Stimulated activated CD8-positive, alpha-beta memory T cell treated with anti-CD3 and anti-CD28 coated beads, Interleukin-7, amount 100 ng/mL, for 4 hours (primary cell): ENCODE data around the gene LAMB1.

ENCODE experiments used
- DNase-seq, 2 donors: peaks; one replicate each; pipeline ENCODE4 v3.0.0-alpha.2; 2020; ENCODE audit warnings: low read depth in 2 of 2

The LAMB1 gene

DNA sequence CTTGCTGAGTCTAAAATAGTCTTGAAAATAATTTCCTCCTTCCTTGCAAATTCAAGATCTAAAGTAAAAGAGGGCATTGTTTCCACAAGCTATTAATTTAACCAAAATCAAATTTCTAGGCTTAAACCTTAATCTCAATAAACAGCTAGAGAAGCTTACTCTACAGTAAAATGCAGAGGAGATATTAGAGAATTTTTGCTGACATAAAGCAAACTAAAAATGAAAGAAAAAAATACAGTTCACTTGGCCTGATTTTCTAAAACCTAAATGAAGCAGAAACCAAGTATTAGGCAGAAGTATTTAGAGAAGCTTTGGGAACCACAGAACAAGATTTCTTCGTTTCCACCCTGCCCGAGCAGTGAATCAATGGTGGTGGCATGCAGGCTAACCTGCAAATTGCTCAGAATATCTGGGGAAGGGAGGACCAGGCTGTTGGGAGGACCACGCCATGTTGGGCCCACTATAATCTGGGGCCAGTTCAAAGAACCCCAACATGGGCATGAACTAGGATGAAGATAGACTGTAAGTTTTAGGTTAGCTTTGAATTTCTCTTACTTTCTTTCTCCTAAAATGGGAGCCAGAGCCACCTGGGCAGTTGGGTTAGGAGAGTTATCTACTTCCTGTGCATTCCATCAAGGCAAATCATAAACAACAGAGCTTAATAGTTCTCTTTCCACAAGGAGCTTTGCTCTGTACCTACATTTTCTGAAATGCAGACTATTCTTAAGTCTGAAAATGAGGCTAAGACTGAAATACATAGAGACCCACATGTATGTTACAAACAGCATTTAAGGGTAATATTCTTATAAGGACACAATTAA is 4.1 kb downstream of the LAMB1 start:
- DNase-seq, result no peak

- DNase-seq, result no peak
Measured at GRCh38 chr7:107998150-107998549, 4.8 kb downstream of the LAMB1 start.

GRCh38 chr7:107996072-107996882 is 6.7 kb downstream of the LAMB1 start:
- no peak for DNase-seq

GRCh38 chr7:107995184-107996071 is 7.5 kb downstream of the LAMB1 start:
- DNase-seq, result no peak

DNA sequence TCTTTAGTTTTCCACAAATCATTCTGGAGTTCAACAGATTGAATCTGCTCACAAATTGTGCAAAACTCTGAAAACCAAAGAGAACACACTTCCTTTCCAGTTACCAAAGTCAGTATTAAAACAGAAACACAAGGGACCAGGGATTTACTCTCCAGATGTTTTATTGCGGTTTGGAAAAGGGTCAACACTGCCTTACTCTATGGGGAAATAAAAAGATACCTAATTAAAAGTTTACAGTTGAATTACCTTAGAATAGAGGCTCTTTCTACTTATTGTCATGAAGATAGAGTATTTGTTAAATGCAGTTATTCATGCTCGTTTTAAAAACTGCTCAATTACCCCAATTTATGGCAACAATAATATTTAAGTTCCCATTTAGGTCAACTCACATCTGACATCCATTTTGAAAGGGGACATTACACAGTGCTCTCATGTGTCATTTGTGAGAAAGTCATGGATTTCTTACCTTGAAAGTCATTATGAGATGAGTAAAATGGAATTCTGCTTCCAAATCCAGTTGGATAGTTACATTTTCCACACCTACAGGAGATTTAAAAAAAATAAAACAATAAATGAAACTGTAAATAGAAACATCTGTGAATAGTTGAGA is 8.4 kb downstream of the LAMB1 start:
- no peak for DNase-seq

DNA sequence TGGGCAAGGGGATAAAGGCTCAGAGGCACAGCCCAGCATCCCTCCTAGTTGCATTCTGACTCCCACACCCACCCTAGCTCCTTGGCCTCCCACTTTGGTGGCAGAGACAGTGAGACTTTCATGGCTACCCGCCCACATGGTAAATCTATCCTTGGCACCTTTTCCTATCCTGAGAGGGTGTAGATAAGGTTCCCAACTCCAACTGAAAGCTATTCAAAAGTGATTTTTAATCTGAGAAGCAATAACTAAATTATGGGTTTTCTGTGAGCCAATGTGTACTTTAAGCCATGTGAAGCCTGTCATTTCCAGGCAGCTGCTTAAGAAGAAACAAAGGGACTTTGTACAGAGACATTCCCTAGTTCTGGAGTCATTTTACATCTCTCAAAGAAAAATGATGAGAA is 9.1 kb downstream of the LAMB1 start:
- DNase-seq, result no peak

- DNase-seq, result no peak
Measured at GRCh38 chr7:107989618-107990373, 13.2 kb downstream of the LAMB1 start.

GRCh38 chr7:107982918-107983389 is 20.0 kb downstream of the LAMB1 start:
- no peak for DNase-seq

GRCh38 chr7:107982042-107982840 is 20.7 kb downstream of the LAMB1 start:
- DNase-seq, result no peak

DNA sequence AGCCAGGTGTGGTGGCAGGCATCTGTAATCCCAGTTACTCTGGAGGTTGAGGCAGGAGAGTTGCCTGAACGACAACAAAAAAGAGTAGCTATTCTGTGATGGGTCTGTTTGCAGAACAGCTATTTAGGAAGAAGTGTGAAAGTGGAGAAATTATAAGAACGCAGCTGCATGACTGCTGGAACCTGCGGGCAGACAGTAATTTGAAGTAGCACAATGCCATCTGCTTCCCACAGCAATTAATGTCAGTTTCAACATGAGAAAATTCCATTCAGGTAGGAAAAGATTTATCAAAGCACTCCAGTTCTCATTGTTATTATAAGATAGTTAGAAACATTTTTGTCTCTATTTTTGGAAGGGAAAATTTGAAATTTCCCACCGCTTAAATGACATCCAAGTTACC is 21.5 kb downstream of the LAMB1 start:
- no peak for DNase-seq

DNA sequence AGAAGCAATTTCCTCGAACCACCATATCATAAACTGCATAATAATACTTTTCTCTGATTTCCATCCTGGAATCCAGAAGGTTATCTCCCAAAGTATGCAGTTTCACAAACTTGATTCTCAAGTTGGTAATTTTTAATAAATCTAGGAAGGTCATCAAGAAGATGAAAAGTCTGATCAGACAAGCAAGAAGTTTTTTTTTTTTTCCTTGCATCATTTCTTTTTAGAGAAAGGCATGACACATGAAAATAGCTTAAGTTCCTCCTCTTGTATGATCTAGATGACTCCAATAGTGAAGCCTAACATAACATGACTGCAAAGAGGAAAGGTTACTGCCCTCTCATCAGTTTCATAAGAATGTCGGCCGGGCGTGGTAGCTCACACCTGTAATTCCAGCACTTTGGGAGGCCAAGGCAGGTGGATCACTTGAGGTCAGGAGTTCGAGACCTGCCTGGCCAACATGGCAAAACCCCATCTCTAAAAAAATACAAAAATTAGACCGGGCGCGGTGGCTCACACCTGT is 22.2 kb downstream of the LAMB1 start:
- DNase-seq, result no peak

DNA sequence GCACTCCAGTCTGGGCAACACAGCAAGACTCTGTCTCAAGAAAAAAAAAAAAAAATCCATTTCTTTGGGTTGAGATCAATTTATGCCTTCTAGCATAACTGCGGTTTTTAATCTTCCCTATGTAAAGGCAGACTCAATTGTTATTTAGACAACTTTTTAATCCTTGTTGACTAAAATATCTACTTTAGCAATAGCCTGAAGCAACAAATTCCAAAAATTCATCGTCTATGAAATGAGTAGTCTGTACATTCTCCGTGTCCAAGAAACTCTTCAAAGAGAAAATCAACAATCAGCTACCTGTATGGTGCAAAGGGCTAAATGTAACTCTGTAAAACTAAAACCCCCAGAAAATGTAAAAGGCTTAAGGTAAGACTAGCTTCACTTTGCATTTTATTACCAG is 22.8 kb downstream of the LAMB1 start:
- no peak for DNase-seq

- no peak for DNase-seq
Measured at GRCh38 chr7:107978815-107979408, 24.0 kb downstream of the LAMB1 start.

- no peak for DNase-seq
Measured at GRCh38 chr7:107977048-107977447, 25.9 kb downstream of the LAMB1 start.

DNA sequence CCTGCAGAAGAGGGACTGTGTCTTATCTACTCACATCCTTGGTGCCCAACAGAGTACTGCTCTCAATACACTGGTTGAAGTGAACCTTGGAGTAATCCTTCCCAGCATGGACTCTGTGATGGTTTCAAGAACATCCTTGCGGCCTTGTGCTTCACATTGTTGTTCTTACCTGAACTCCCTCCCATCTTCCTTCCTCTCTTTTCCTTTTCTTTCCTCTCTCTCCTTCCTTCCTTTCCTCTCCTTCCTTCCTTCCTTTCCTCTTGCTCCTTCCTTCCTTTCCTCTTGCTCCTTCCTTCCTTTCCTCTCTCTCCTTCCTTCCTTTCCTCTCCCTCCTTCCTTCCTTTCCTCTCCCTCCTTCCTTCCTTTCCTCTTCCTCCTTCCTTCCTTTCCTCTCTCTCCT is 26.3 kb downstream of the LAMB1 start:
- no peak for DNase-seq

- no peak for DNase-seq
Measured at GRCh38 chr7:107975394-107976013, 27.5 kb downstream of the LAMB1 start.

GRCh38 chr7:107973861-107974260 is 29.1 kb downstream of the LAMB1 start:
- DNase-seq, result no peak

- no peak for DNase-seq
Measured at GRCh38 chr7:107972941-107973376, 30.0 kb downstream of the LAMB1 start.

GRCh38 chr7:107972075-107972482 is 30.9 kb downstream of the LAMB1 start:
- no peak for DNase-seq
